Coronary artery (tissue), 2 donors: ENCODE results near the gene FAM135A.
"Not testable (repeated sequence)": the region's sequence is repeated elsewhere in the genome, so short reads cannot be mapped to it uniquely, and the experiment has no call there.

Source experiments
- DNase-seq: peaks from one replicate; pipeline ENCODE4 v3.0.0-alpha.2; 2017; ENCODE audit warnings: low spot score
- H3K27ac ChIP-seq, 2 donors: fragments of 200-600 bp; sonication (generic); one replicate each; pipeline ENCODE4 v1.5.1; 2016 to 2019
- H3K4me3 ChIP-seq: fragments of 200-600 bp; sonication (generic); 2 replicates; pipeline ENCODE4 v1.5.1; 2016; ENCODE audit warnings: mild to moderate bottlenecking, moderate library complexity
- TF ChIP-seq, protein P1 (sequence below): fragments of 200-600 bp; sonication (generic); IDR thresholded peaks from one replicate; pipeline ENCODE4 v1.5.1; 2019; ENCODE audit warnings: antibody characterized with exemption

FAM135A gene

GRCh38 chr6:70470016-70470415 is 56.7 kb downstream of the FAM135A start:
- H3K27ac ChIP-seq: no peak overlapping the region
- TF ChIP-seq, protein P1, sequence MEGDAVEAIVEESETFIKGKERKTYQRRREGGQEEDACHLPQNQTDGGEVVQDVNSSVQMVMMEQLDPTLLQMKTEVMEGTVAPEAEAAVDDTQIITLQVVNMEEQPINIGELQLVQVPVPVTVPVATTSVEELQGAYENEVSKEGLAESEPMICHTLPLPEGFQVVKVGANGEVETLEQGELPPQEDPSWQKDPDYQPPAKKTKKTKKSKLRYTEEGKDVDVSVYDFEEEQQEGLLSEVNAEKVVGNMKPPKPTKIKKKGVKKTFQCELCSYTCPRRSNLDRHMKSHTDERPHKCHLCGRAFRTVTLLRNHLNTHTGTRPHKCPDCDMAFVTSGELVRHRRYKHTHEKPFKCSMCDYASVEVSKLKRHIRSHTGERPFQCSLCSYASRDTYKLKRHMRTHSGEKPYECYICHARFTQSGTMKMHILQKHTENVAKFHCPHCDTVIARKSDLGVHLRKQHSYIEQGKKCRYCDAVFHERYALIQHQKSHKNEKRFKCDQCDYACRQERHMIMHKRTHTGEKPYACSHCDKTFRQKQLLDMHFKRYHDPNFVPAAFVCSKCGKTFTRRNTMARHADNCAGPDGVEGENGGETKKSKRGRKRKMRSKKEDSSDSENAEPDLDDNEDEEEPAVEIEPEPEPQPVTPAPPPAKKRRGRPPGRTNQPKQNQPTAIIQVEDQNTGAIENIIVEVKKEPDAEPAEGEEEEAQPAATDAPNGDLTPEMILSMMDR: no peak
- no peak for DNase-seq
- no peak overlapping the region for H3K4me3 ChIP-seq

DNA sequence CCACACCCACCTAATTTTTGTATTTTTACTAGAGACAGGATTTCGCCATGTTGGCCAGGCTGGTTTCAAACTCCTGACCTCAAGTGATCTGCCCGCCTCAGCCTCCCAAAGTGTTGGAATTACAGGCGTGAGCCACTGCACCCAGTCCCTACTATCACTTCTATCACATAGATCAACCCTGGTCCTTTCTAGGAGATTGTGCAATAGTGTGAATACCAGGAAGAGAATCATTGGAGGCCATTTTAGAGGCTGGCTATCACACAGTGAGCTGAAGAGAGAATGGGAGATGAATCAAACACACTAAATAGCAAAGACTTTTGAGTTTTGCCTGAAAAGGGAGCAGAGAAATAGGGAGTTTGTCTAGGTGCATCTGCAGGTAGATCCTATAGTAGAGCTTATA is 57.2 kb downstream of the FAM135A start:
- DNase-seq, H3K4me3 ChIP-seq, H3K27ac ChIP-seq: not testable (repeated sequence)

DNA sequence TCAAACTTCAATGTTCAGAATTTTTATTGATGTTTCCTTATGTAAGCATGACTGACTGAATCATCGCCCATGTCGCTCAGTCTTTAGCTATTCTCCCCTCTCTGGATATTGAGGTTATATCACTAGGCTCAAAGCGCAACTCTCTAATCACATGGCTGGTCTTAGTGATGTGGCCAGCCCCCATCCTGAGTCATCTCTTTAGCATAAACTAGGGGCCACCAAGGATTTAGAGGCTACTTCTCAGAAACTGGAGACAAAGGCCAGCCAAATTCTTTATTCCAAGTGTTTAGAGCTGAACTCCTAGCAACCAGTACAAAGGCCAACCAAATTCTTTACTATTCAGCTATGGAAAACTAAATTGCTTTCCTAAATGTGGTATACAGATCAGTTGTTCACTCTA is 61.4 kb downstream of the FAM135A start:
- Histone ChIP-seq H3K27ac (no peak overlapping the region), H3K4me3 (no peak overlapping the region)
- no peak for DNase-seq
- TF ChIP-seq, protein P1: no peak

DNA sequence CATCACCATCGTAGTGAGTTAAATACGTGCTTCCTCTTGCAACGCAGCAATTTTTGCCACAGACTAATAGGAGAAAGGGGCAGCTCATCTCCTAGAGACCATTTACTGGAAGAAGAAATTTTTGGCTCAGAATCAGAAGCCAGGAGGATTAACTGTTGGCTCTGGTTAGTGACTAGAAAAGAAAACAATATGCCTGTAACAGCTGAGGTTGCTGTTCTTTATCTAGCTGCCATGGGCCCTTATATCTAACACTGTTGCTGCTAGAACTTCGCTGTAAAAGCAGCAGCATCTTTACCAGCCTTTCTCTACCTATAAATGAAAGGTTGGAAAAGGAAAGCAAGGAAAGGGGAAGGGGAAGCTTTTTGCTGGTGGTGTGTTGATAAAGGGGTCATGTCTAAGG is 65.9 kb downstream of the FAM135A start:
- no peak overlapping the region for H3K27ac ChIP-seq
- H3K4me3 ChIP-seq: no peak overlapping the region
- TF ChIP-seq, protein P1: no peak
- DNase-seq: no peak

- not testable (repeated sequence) for H3K27ac ChIP-seq, DNase-seq
Observed at GRCh38 chr6:70486638-70487037, 73.3 kb downstream of the FAM135A start.

DNA sequence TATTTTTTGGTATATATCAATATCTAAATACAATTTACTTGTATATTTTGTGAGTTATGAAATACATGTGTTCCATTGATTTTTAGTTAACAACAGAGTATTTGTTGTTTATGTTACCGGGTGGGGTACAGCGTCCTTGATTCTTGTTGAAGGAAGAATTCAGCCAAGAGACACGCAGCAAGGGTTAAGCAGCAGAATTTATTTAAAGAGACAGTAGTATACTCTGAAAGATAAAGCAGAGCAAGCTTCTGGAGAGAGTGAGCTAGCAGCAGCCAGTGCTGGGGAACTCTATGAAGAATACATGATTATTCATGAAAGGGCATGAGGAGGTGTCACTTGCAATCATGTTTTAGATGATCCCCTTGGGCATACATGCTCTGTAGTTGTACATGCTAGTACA is 76.1 kb downstream of the FAM135A start:
- no peak for DNase-seq
- Histone ChIP-seq H3K4me3 (no peak overlapping the region), H3K27ac (no peak overlapping the region)
- TF ChIP-seq, protein P1: no peak

More at GRCh38 chr6:70486638-70487037, 73.3 kb downstream of the FAM135A start:
- not testable (repeated sequence) for H3K4me3 ChIP-seq

DNA sequence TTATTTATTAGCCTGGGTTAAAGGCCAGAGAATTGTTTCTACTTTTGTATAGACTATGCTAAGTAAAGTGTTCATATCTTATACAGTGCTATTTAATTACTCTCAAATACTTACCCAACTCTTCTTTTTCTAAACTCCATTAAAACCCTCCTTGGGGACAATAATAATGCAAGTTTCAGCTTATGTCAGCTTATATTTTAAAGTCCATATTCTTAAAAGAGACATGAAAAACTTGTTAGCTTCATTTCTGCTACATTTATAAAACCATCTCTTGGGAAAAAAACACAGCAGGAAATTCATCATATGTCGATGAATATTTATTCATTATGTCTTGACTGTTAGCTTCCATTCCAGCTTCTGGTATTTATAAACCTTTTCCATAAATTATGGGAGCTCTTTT is 81.5 kb downstream of the FAM135A start:
- TF ChIP-seq, protein P1: no peak
- no peak for DNase-seq
- Histone ChIP-seq H3K4me3 (no peak overlapping the region), H3K27ac (no peak overlapping the region)

GRCh38 chr6:70495790-70496189 is 82.5 kb downstream of the FAM135A start:
- H3K4me3 ChIP-seq, DNase-seq, H3K27ac ChIP-seq: not testable (repeated sequence)

- Histone ChIP-seq H3K27ac (no peak overlapping the region), H3K4me3 (no peak overlapping the region)
- TF ChIP-seq, protein P1: no peak
- no peak for DNase-seq
Observed at GRCh38 chr6:70502484-70502883, 89.2 kb downstream of the FAM135A start.
